GM10266 (cell line): ENCODE data around the gene SSRP1.

Source experiments
- DNase-seq: peaks from one replicate; pipeline ENCODE4 v3.0.0; 2012; ENCODE audit errors: extremely low spot score
- CTCF ChIP-seq: IDR thresholded peaks from 2 replicates; pipeline ENCODE4 v1.5.1; 2012; ENCODE audit warnings: mild to moderate bottlenecking, low read depth; ENCODE audit not compliant: control insufficient read depth, insufficient read depth; ENCODE audit errors: missing control alignments

The SSRP1 gene

GRCh38 chr11:57374966-57375365, 39.3 kb upstream of the SSRP1 start:
- DNase-seq: no peak
- no peak for TF ChIP-seq CTCF

GRCh38 chr11:57373146-57373545, 37.5 kb upstream of the SSRP1 start:
- no peak for DNase-seq
- no peak for TF ChIP-seq CTCF

- no peak for DNase-seq
- TF ChIP-seq CTCF: no peak
Measured at GRCh38 chr11:57370941-57371340, 35.2 kb upstream of the SSRP1 start.

DNA sequence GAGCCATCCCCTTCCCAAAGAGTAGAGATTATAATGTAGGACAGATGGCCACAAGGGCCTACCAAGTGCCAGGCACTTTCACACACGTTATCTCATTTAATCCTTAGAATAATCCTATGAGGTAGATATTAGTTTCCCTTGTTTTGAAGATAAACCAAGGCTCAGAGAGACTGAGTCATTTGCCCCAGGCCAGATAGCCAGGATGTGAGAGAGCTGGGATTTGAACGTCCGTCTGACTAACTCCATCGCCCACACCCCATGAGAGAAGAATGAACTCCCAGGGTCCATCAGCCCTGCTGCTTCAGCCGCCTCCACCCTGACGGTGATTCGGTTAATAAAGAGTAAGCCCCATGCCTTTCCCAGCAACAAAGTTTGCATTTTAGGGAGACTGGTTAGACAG, 34.6 kb upstream of the SSRP1 start:
- DNase-seq: no peak
- no peak for TF ChIP-seq CTCF

DNA sequence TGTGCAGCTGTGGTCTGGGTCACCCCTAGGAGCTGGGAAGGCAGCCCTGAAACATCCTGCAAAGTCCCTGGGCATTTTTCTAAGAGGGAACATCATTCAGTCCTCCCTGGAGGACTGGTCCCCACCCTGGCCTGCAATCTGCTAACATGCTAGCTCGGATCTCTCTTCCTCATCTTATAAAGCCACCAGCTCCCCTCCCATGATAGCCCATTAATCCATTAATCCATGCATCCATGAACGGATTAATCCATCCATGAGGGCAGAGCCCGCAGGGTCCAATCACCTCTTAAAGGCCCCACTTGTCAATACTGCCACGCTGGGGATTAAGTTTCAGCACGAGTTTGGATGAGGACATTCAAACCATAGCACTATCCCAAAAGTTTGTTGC, 33.1 kb upstream of the SSRP1 start:
- DNase-seq: no peak
- no peak for TF ChIP-seq CTCF

DNA sequence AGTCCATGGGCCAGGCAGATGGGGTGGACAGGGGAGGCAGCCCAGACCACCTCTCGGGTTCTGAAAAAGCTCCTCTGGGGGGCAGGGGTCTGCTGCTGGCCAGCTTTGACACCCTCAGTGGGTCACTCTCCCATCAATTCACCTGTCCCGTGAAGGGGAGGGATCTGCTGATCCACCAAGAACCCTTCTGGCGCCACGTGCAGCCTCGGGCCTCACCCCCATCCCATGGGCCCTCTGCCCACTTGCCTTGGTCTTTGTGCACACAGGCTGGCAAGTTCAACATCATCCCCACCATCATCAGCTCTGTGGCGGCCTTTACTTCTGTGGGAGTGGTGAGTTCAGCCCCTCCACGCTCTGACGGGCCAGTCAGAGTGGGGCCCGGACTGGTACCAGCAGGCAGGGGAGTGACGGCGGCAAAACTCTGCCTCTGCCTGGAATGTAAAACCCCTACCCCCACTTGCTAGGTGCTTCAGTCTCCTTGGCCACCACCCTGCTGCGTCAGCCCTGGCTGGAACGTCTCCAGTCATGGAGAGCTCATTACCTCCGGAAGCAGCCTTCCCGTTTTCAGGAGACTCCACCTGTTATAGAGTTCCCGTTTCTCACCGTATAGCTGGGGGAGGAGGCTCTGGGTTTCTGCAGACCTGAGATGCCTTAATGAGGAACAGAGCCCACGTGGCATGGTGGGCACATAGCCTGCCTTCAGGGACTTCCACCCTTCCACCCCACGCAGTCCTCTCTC, 32.6 kb upstream of the SSRP1 start:
- no peak for DNase-seq

More for the DNA sequence above, 32.6 kb upstream of the SSRP1 start:
- no peak for TF ChIP-seq CTCF
